ENCODE measurements around the gene LYSMD3.

Gene LYSMD3

DNA sequence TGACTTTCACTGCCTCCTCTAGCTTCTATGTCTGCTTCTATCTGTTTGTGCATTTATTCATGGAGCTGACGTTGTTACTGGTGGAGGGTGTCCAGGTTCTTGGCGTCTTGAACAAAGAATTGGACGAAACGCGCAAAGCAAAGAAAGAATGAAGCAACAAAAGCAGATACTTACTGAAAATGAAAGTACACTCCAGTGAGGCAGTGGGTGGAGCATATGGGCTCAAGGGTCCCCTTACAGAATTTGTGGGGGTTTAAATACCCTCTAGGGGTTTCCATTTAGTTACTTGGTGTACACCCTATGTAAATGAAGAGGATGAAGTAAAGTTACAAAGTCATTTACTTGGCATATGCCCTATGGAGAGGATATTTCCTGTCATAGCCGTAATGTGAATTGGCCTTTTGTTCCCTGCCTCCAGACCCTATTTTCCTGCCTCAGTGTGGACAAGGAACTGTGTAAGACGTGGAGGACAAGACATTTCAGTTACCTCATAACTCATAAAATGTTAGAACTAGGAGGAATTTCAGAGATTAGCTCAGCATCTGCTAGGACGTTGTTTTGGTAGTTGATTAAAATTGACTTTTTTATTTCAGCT, 51.7 kb downstream of the LYSMD3 start:
- H3K4me3 ChIP-seq (ENCODE audit: low read depth, low read length), result peak overlapping the region; percentile 20
- H3K27me3 ChIP-seq (ENCODE audit: control insufficient read depth, insufficient read depth, low read length), result no peaks in the 10 kb centered on the region
- no peak overlapping the region for H3K9ac ChIP-seq (ENCODE audit: low read depth, low read length)
- peaks cover 18% of the 10 kb centered on the region for H3K4me1 ChIP-seq (ENCODE audit: control insufficient read depth, insufficient read depth, low read length)
- no peaks in the 10 kb centered on the region for H3K9me3 ChIP-seq (ENCODE audit: control insufficient read depth, insufficient read depth, low read length)
- H3K36me3 ChIP-seq (ENCODE audit: control insufficient read depth, insufficient read depth, low read length), result no peaks in the 10 kb centered on the region

- Histone ChIP-seq H3K27me3 (ENCODE audit: control insufficient read depth, insufficient read depth, low read length) (no peaks in the 10 kb centered on the region), H3K9me3 (ENCODE audit: control insufficient read depth, insufficient read depth, low read length) (no peaks in the 10 kb centered on the region), H3K4me3 (ENCODE audit: low read depth, low read length) (peak overlapping the region; percentile 88), H3K9ac (ENCODE audit: low read depth, low read length) (no peak overlapping the region), H3K36me3 (ENCODE audit: control insufficient read depth, insufficient read depth, low read length) (no peaks in the 10 kb centered on the region), H3K4me1 (ENCODE audit: control insufficient read depth, insufficient read depth, low read length) (peaks cover 18% of the 10 kb centered on the region)
Observed at GRCh38 chr5:90477073-90477472, 52.3 kb downstream of the LYSMD3 start.

DNA sequence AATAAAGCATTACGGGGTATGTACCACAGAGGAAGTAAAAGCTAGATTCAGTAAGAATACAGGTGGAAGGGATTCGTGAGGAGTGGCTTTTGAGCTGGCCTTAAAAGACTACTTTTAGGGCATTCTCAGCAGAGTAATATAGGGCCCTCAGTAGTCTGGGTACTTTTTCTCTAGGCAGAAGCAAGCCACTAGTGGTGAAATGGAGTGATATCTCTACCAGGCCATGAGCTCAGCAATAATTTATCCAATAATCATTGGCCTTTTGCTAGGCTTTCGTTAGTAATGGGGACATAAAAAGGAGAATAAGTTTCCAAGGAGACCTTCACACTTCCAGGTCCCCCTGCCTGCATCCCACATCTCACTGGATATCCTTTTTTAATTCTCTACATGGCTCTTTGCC, 53.0 kb downstream of the LYSMD3 start:
- Histone ChIP-seq H3K36me3 (ENCODE audit: control insufficient read depth, insufficient read depth, low read length) (no peaks in the 10 kb centered on the region), H3K9ac (ENCODE audit: low read depth, low read length) (no peak overlapping the region), H3K4me1 (ENCODE audit: control insufficient read depth, insufficient read depth, low read length) (peaks cover 18% of the 10 kb centered on the region), H3K27me3 (ENCODE audit: control insufficient read depth, insufficient read depth, low read length) (no peaks in the 10 kb centered on the region), H3K4me3 (ENCODE audit: low read depth, low read length) (peak overlapping the region; percentile 88), H3K9me3 (ENCODE audit: control insufficient read depth, insufficient read depth, low read length) (no peaks in the 10 kb centered on the region)

DNA sequence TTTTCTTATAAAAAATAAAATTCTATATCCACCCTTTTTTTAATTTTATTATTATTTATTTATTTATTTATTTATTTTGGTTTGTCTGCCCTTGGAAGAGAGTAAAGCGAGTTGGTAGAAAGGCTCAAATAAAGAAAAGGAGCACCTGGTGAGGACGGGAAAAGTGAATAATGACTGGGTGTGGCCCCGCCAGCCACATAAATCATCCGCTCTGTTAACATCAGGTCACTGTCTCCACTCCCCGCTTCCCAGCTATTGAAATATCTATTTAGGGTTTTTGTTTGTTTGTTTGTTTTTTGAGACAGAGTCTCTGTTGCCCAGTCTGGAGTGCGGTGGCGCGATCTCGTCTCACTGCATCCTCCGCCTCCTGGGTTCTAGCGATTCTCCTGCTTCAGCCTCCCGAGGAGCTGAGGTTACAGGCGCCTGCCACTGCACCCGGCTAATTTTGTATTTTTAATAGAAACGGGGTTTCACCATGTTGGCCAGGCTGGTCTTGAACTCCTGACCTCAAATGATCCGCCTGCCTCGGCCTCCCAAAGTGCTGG, 53.9 kb downstream of the LYSMD3 start:
- peak overlapping the region; percentile 88 for H3K4me3 ChIP-seq (ENCODE audit: low read depth, low read length)
- H3K9me3 ChIP-seq (ENCODE audit: control insufficient read depth, insufficient read depth, low read length), result no peaks in the 10 kb centered on the region
- H3K9ac ChIP-seq (ENCODE audit: low read depth, low read length), result no peak overlapping the region
- peaks cover 20% of the 10 kb centered on the region for H3K4me1 ChIP-seq (ENCODE audit: control insufficient read depth, insufficient read depth, low read length)
- no peaks in the 10 kb centered on the region for H3K36me3 ChIP-seq (ENCODE audit: control insufficient read depth, insufficient read depth, low read length)
- no peaks in the 10 kb centered on the region for H3K27me3 ChIP-seq (ENCODE audit: control insufficient read depth, insufficient read depth, low read length)

- no peaks in the 10 kb centered on the region for H3K27me3 ChIP-seq (ENCODE audit: control insufficient read depth, insufficient read depth, low read length)
- H3K4me3 ChIP-seq (ENCODE audit: low read depth, low read length), result peak within 1 kb of the TSS; percentile 88
- peaks cover 20% of the 10 kb centered on the region for H3K4me1 ChIP-seq (ENCODE audit: control insufficient read depth, insufficient read depth, low read length)
- no peaks in the 10 kb centered on the region for H3K9me3 ChIP-seq (ENCODE audit: control insufficient read depth, insufficient read depth, low read length)
- H3K36me3 ChIP-seq (ENCODE audit: control insufficient read depth, insufficient read depth, low read length), result no peaks in the 10 kb centered on the region
- peak within 1 kb of the TSS; percentile 84 for H3K9ac ChIP-seq (ENCODE audit: low read depth, low read length)
Observed at GRCh38 chr5:90474235-90475107, 54.9 kb downstream of the LYSMD3 start, which contains the start of the genes MBLAC2 and POLR3G. Gene MBLAC2 (minus strand): TSS chr5:90474771. CDS start chr5:90474292, 479 bp downstream. Gene POLR3G (plus strand): TSS chr5:90474864. CDS start chr5:90485568, 10,704 bp downstream.

DNA sequence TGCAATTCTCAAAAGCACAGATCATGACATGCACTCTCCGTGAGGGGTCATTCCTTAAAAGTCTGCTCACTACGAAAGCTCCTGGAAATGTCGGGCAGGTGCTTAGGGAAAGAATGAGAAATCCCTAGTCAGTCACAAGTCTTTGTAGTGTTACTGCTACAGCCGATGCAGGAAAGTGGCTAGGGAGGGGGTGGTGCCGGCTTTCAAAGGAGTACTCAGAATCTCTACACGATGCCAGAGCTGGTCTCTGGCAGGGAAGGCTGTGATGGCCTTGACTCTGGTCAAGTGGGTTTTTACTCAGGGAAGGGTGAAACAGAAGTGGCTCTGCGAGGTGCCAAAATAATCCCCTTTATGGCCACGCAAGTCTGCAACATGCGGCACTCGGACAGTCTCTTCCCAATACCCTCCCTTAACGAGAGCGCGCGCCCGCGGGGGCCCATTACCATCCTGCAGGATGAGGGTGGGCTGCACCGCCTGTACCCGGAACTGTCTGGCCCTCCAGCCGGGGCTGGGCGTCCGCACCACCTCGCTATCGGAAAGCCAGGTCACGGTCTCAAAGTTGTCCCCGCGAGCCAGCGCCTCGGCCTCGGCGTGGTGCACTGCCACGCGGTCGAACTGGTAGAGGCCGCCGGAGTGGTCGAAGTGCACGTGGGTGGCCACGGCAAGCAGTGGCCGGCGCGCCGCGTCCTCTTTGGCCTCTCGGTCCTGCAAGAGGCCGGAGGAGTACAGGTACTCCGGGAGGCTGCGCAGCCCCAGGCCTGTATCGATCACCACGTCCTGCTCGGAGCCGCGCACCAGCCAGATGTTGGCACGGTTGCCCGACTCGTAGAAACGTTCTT, 55.8 kb downstream of the LYSMD3 start:
- Histone ChIP-seq H3K4me1 (ENCODE audit: control insufficient read depth, insufficient read depth, low read length) (peaks cover 20% of the 10 kb centered on the region), H3K4me3 (ENCODE audit: low read depth, low read length) (peak overlapping the region; percentile 88), H3K9ac (ENCODE audit: low read depth, low read length) (peak overlapping the region; percentile 80), H3K36me3 (ENCODE audit: control insufficient read depth, insufficient read depth, low read length) (no peaks in the 10 kb centered on the region), H3K9me3 (ENCODE audit: control insufficient read depth, insufficient read depth, low read length) (no peaks in the 10 kb centered on the region), H3K27me3 (ENCODE audit: control insufficient read depth, insufficient read depth, low read length) (no peaks in the 10 kb centered on the region)

DNA sequence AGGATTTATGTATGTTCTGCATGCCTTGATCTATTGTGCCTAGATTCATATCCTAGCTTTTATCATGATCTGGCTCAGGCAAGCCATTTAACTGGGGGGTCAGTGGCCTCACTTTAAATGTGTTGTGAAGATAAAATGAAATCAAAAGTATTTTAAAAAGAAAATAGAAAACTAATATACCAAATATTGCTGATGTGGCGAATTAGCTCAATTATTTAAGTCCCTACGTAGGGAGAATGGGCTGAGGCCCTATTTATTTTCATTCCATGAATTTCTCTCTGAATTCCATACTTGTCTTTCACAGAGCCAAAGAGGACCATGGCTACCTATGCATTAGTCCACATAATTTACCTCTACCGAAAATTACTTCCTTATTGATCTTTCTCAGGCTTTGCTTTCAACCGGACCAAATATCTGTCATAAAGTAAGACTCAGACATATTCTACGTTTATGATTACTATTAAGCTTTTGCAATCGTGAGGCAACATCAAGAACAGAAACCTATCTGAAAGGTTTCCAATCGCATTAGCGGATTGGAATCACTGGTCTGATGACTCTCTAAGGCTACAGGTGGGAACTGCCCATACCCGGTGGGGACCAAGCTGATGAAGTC, 56.5 kb downstream of the LYSMD3 start:
- H3K4me3 ChIP-seq (ENCODE audit: low read depth, low read length), result peak overlapping the region; percentile 88
- no peaks in the 10 kb centered on the region for H3K27me3 ChIP-seq (ENCODE audit: control insufficient read depth, insufficient read depth, low read length)
- no peaks in the 10 kb centered on the region for H3K36me3 ChIP-seq (ENCODE audit: control insufficient read depth, insufficient read depth, low read length)
- no peak overlapping the region for H3K9ac ChIP-seq (ENCODE audit: low read depth, low read length)
- peaks cover 19% of the 10 kb centered on the region for H3K4me1 ChIP-seq (ENCODE audit: control insufficient read depth, insufficient read depth, low read length)
- no peaks in the 10 kb centered on the region for H3K9me3 ChIP-seq (ENCODE audit: control insufficient read depth, insufficient read depth, low read length)

Measured in iPS-15b (cell line).